DND-41 (cell line): ENCODE data around the gene VAMP4.

Experiments used
- EZH2 ChIP-seq: IDR thresholded peaks from 3 replicates; pipeline ENCODE4 v1.6.1; 2012; ENCODE audit warnings: borderline replicate concordance, low read depth, mild to moderate bottlenecking, moderate library complexity, low read length, inconsistent platforms; ENCODE audit not compliant: severe bottlenecking
- TF ChIP-seq, protein P1 (sequence below): IDR thresholded peaks from 2 replicates; pipeline ENCODE4 v1.5.1; 2012; ENCODE audit warnings: borderline replicate concordance, low read length, moderate library complexity, mild to moderate bottlenecking; ENCODE audit not compliant: poor library complexity, severe bottlenecking; ENCODE audit errors: extremely low read depth

DNA sequence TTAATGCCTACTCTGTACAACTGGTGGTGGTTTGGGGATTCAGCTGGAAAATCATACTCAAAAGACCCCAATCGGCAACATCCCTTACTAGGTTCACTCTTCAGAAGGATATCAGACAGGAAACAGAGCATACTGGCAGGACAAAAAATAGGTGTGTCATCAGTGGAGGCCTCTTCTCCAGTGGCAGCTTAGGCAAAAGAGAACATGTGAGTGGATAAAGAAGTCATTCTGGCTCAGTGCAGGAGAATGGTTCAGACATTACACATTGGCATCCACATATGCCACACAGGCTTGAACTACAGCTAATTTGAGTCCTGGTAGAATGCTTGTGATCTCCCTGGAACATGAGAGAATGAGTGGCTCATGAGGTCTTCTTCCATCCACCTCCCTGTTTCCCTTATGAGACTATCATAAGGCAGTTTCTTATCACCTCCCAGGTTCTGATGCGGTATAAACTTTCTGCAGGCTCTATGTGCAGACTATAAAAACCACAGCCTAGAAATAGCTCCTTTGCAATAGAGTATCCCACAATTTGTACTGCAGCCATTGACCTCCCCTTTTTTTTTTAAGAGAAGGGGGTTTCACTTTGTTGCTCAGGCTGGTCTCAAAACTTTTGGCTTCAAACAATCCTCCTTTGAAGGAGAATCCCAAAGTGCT is 24.7 kb downstream of the VAMP4 start:
- TF ChIP-seq, protein P1, sequence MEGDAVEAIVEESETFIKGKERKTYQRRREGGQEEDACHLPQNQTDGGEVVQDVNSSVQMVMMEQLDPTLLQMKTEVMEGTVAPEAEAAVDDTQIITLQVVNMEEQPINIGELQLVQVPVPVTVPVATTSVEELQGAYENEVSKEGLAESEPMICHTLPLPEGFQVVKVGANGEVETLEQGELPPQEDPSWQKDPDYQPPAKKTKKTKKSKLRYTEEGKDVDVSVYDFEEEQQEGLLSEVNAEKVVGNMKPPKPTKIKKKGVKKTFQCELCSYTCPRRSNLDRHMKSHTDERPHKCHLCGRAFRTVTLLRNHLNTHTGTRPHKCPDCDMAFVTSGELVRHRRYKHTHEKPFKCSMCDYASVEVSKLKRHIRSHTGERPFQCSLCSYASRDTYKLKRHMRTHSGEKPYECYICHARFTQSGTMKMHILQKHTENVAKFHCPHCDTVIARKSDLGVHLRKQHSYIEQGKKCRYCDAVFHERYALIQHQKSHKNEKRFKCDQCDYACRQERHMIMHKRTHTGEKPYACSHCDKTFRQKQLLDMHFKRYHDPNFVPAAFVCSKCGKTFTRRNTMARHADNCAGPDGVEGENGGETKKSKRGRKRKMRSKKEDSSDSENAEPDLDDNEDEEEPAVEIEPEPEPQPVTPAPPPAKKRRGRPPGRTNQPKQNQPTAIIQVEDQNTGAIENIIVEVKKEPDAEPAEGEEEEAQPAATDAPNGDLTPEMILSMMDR, result no peak
- TF ChIP-seq EZH2, result no peak
